Breast epithelium (tissue), 4 donors: ENCODE data around the gene CYP46A1. TPM values are rescaled to one million over a fixed set of nuclear protein-coding genes. Genes with fewer than 3 reads are reported as not detected.

Experiments
- DNase-seq, 2 donors: peaks; one replicate each; pipeline ENCODE4 v3.0.0-alpha.2; 2019; ENCODE audit warnings: low spot score in 2 of 2
- H3K27ac ChIP-seq, 2 donors: fragments of 200-600 bp; sonication (generic) in 1 of 2; one replicate each; pipeline ENCODE4 v1.5.1; 2016 to 2019; ENCODE audit warnings: mild to moderate bottlenecking in 1 of 2
- H3K27me3 ChIP-seq, 2 donors: fragments of 200-600 bp; sonication (generic) in 1 of 2; one replicate each; pipeline versions ENCODE4 v1.5.1 to v1.6.0; 2017 to 2019; ENCODE audit warnings: control low read depth in 1 of 2, mild to moderate bottlenecking in 1 of 2
- H3K36me3 ChIP-seq: fragments of 200-600 bp; one replicate; pipeline ENCODE4 v1.5.1; 2019
- H3K4me1 ChIP-seq, 2 donors: fragments of 200-600 bp; sonication (generic); one replicate each; pipeline ENCODE4 v1.5.1; 2016 to 2019; ENCODE audit warnings: control low read depth in 1 of 2
- H3K4me3 ChIP-seq, 3 donors: fragments of 200-600 bp; sonication (generic); 1 replicate in 2 of 3; 2 replicates in 1 of 3; pipeline ENCODE4 v1.5.1; 2016 to 2019; ENCODE audit warnings: mild to moderate bottlenecking in 3 of 3, moderate library complexity in 2 of 3
- H3K9me3 ChIP-seq, 2 donors: fragments of 200-600 bp; sonication (generic) in 1 of 2; one replicate each; pipeline ENCODE4 v1.5.1; 2016 to 2019; ENCODE audit warnings: control low read depth in 1 of 2
- CTCF ChIP-seq, 3 donors: fragments of 450-650 bp; IDR thresholded peaks; one replicate each; pipeline ENCODE4 v1.5.1; 2016 to 2017; ENCODE audit warnings: antibody characterized with exemption in 3 of 3, mild to moderate bottlenecking in 3 of 3, moderate library complexity in 3 of 3
- POLR2A ChIP-seq: fragments of 450-650 bp; IDR thresholded peaks from one replicate; pipeline ENCODE4 v1.6.1; 2016; ENCODE audit warnings: antibody characterized with exemption, mild to moderate bottlenecking, moderate library complexity
- POLR2AphosphoS5 ChIP-seq, 3 donors: sonication (generic); formaldehyde crosslinking; IDR thresholded peaks; one replicate each; pipeline ENCODE4 v1.6.1; 2017; ENCODE audit warnings: antibody characterized with exemption in 3 of 3
- intact Hi-C: fragments of 100-400 bp; cut with DNase I; formaldehyde crosslinking; loops from one replicate; pipeline ENCODE4 v1.15.1; 2023; ENCODE audit warnings: low total_unique reads
- total RNA-seq, 3 donors: library from RNA; depleted of rRNA; stranded (reverse); fragments of >200 nt; gene quantifications; one replicate each; pipeline ENCODE4 v1.1.0, GENCODE V29; 2016

The CYP46A1 gene
- total RNA-seq, 3 donors from 2014 or later, result 1.6 to 5.2 (median 2.6) TPM

GRCh38 chr14:99674776-99675381, 9.2 kb upstream of the CYP46A1 start:
- Histone ChIP-seq H3K27me3 (no peaks in the 10 kb centered on the region), H3K9me3 (peaks cover 0 to 7% of the 10 kb centered on the region in 2 donors), H3K4me1 (peaks cover 0 to 18% of the 10 kb centered on the region in 2 donors), H3K4me3 (peak overlapping the region in 1 of 3 donors; percentile 28), H3K36me3 (no peaks in the 10 kb centered on the region), H3K27ac (no peak overlapping the region)
- no peak for DNase-seq
- TF ChIP-seq POLR2AphosphoS5 (IDR thresholded peaks at IDR 0.05) (no peak), POLR2A (no peak), CTCF (IDR thresholded peaks at IDR 0.05) (no peak)
- intact Hi-C loops, result no loop called here

- H3K9me3 ChIP-seq, result peaks cover 0 to 7% of the 10 kb centered on the region in 2 donors
- H3K27me3 ChIP-seq, result no peaks in the 10 kb centered on the region
- H3K36me3 ChIP-seq, result no peaks in the 10 kb centered on the region
- H3K27ac ChIP-seq, result no peak overlapping the region
- no peak for DNase-seq
- peaks cover 0 to 18% of the 10 kb centered on the region in 2 donors for H3K4me1 ChIP-seq
- TF ChIP-seq POLR2AphosphoS5 (IDR thresholded peaks at IDR 0.05) (no peak), POLR2A (no peak), CTCF (IDR thresholded peaks at IDR 0.05) (no peak)
- intact Hi-C loops, result no loop called here
- H3K4me3 ChIP-seq, result peak overlapping the region in 1 of 3 donors; percentile 28
Measured at GRCh38 chr14:99675382-99675835, 8.7 kb upstream of the CYP46A1 start.

- DNase-seq, result no peak
- H3K4me3 ChIP-seq, result no peak overlapping the region
- H3K36me3 ChIP-seq, result no peaks in the 10 kb centered on the region
- no peaks in the 10 kb centered on the region for H3K27me3 ChIP-seq
- intact Hi-C loops, result no loop called here
- H3K4me1 ChIP-seq, result peaks cover 0 to 18% of the 10 kb centered on the region in 2 donors
- peaks cover 0 to 7% of the 10 kb centered on the region in 2 donors for H3K9me3 ChIP-seq
- TF ChIP-seq POLR2A (no peak), POLR2AphosphoS5 (IDR thresholded peaks at IDR 0.05) (no peak), CTCF (IDR thresholded peaks at IDR 0.05) (no peak)
- H3K27ac ChIP-seq, result no peak overlapping the region
Measured at GRCh38 chr14:99675951-99676350, 8.1 kb upstream of the CYP46A1 start.

GRCh38 chr14:99676657-99677056, 7.4 kb upstream of the CYP46A1 start:
- Histone ChIP-seq H3K9me3 (peaks cover 0 to 7% of the 10 kb centered on the region in 2 donors), H3K27ac (peak overlapping the region; percentile 38 to 46), H3K27me3 (no peaks in the 10 kb centered on the region), H3K36me3 (no peaks in the 10 kb centered on the region), H3K4me1 (peaks cover 0 to 16% of the 10 kb centered on the region in 2 donors), H3K4me3 (no peak overlapping the region)
- intact Hi-C loops, result no loop called here
- DNase-seq, result no peak
- TF ChIP-seq CTCF (IDR thresholded peaks at IDR 0.05) (no peak), POLR2AphosphoS5 (IDR thresholded peaks at IDR 0.05) (no peak), POLR2A (no peak)

GRCh38 chr14:99677231-99678140, 6.6 kb upstream of the CYP46A1 start:
- DNase-seq, result peak in 1 of 2 donors; percentile 68
- Histone ChIP-seq H3K4me3 (no peak overlapping the region), H3K36me3 (no peaks in the 10 kb centered on the region), H3K27ac (peak overlapping the region; percentile 46 to 48), H3K9me3 (peaks cover 0 to 7% of the 10 kb centered on the region in 2 donors), H3K4me1 (peaks cover 0 to 8% of the 10 kb centered on the region in 2 donors), H3K27me3 (no peaks in the 10 kb centered on the region)
- intact Hi-C loops, result no loop called here
- TF ChIP-seq POLR2AphosphoS5 (IDR thresholded peaks at IDR 0.05) (no peak), CTCF (IDR thresholded peaks at IDR 0.05) (no peak)
